GM12892 (cell line): ENCODE measurements around the gene TAB2.

Experiments used
- POLR2A ChIP-seq: IDR thresholded peaks from 2 replicates; pipeline ENCODE4 v1.6.1; 2011; ENCODE audit warnings: low read depth, low read length, control low read depth
- POLR2AphosphoS5 ChIP-seq: IDR thresholded peaks from 2 replicates; pipeline ENCODE4 v1.6.1; 2011; ENCODE audit warnings: low read depth, low read length, control low read depth
- TAF1 ChIP-seq: IDR thresholded peaks from 2 replicates; pipeline ENCODE4 v1.6.1; 2011; ENCODE audit warnings: low read depth, mild to moderate bottlenecking, control low read depth, low read length, borderline replicate concordance

GRCh38 chr6:149365197-149365596, 47.7 kb downstream of the TAB2 start:
- no peak for TF ChIP-seq TAF1
- no peak for TF ChIP-seq POLR2AphosphoS5
- no peak for TF ChIP-seq POLR2A
